A549 treated with Mapracorat at 1 μM for 4 hours (cell line): ENCODE measurements around the gene SLC29A1. TPM values are rescaled to one million over a fixed set of nuclear protein-coding genes. Genes with fewer than 3 reads are reported as not detected.

Experiments used
- total RNA-seq: library from RNA; stranded (reverse); fragments of 200-300 nt; extraction: Qiagen RNA extraction; gene quantifications from 5 replicates; pipeline ENCODE4 v1.2.3, GENCODE V29; 2022

SLC29A1 gene
- total RNA-seq, result 42.3 to 53.9 TPM (median 51.8 TPM) in 5 replicates

DNA sequence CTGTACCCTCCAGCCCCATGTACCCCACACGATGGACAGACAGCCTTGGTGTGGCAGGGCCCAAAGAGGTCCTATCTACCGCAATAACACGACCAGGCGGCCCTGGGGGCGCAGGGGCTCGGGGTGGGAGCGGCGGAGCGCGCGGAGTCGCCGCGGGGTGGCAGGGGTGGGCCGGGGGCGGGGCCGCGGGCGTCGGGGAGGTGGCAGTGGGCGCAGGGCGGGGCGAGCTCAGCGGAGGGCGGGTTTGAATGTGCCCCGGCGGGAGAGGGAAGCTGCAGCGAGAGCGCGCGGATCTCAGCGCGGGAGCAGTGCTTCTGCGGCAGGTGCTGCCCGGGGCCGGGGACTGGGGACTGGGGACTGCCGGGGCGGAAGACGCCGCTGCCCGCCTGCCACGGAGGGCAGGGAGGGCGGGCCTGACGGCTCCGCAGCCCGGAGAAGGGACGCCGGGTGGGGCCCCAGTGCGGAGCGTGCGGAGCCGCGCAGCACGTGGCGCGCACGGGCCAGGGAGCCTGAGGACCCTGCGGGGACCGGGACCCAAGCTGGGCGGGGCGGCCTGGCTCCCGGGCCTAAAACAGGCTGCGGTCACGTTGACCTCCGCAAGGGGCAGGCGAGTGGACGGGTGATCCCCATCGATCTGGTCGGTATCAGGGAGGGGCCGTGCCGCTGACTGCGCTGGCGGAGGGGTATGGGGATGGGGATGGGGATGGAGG is at the start of gene SLC29A1:
SLC29A1 (plus strand) TSS at position 277 of the 710 bp plus-strand sequence. CDS start 3,719 bp downstream, outside the sequence.

DNA sequence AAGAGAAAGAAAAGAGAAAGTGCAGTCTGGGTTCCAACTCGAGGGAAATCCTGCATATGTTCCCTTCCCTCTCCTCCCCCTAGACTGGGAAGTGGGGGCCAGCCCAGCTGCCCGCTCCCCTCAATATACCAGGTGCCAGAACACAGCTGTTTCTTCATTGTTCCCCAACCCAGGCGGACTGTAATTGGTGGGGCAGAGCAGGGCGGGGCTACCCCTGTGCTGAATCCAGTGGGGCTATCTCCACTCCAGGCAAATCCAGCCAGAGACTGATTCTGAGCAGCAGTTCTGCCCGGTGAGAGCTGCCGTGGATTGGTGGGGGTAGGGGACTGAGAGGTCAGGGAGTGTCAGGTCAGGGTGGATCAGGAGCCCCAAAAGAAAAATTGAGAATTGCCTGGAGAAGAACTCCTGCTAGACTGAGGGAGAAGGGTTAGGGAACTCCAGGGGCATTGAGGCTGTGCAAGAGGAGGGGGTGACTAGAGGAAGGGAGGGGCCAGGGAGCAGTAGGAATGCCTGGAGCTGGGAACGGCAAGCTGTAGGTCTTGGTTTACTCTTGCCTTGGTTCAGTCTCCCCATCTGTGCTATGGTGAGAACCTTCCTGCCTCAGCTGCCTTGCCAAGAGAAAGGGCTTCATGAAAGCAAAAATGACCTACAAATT is 6.6 kb upstream of the SLC29A1 start, which contains the start of gene MYMX:
MYMX (plus strand) TSS at position 250 of the 655 bp plus-strand sequence. CDS start 546 bp downstream, outside the sequence.

DNA sequence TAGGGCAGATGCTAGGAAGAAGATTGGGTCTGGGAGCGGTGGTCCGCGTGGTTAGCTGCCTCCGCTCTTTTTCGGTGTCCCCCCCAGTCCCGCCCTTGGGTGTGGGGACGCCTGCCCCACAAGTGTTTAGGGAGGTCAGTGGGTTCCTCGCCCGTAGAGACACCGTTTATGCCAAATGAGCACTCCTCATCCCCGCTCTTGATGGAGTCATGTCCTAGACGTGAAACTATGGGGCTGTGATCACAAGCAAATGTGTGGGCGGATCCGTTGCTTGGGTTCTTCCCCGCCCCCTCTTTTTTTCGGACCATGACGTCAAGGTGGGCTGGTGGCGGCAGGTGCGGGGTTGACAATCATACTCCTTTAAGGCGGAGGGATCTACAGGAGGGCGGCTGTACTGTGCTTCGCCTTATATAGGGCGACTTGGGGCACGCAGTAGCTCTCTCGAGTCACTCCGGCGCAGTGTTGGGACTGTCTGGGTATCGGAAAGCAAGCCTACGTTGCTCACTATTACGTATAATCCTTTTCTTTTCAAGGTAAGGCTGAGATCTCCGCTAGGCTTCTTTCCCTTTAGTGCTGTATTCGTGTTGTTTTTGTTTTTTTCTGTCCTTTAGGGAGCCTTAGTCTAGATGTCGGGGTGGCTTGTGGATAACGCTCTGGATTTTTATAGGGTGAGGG is 23.4 kb downstream of the SLC29A1 start, which contains the start of gene HSP90AB1:
HSP90AB1 (plus strand) TSS at position 439 of the 675 bp plus-strand sequence. CDS start 1,529 bp downstream, outside the sequence.

DNA sequence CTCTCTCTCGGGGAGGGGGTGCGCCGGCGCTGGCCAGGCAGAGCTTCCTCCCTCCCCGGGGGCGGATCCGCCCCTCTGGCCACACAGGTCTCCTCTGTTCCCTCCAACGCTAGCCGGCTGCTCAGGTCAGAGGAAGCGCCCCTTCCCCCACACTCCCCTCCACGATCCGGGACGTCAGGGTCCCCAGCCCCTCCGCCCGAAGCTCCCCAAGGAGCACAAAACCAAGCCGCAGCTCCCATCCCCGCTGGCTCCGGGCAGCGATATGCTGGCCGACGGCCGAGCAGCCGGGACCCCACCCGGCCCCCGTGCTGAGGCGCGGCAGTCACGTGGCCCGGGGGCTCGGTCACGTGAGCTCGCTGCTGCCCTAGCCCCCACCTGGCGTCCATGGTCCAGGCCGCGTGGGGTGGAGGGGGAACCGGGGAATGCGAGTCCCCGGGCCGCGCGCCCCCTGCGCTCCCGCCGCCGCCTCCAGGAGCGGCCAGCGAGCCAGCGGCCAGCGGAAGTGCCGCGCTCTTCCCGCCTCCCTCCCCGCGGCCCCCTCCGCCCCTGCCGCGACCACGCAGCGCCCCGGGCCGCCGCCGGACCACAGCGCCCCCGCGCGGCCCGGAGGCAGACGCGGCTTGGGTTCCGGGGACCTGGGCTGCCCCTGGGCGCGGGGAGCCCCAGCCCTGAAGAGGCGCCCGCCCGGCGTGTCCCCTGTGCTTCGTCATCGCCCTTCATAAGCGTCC is 33.8 kb downstream of the SLC29A1 start, which contains the start of gene SLC35B2:
SLC35B2 (minus strand) TSS at position 504 of the 728 bp plus-strand sequence; CDS start at position 386, 118 bp downstream.

DNA sequence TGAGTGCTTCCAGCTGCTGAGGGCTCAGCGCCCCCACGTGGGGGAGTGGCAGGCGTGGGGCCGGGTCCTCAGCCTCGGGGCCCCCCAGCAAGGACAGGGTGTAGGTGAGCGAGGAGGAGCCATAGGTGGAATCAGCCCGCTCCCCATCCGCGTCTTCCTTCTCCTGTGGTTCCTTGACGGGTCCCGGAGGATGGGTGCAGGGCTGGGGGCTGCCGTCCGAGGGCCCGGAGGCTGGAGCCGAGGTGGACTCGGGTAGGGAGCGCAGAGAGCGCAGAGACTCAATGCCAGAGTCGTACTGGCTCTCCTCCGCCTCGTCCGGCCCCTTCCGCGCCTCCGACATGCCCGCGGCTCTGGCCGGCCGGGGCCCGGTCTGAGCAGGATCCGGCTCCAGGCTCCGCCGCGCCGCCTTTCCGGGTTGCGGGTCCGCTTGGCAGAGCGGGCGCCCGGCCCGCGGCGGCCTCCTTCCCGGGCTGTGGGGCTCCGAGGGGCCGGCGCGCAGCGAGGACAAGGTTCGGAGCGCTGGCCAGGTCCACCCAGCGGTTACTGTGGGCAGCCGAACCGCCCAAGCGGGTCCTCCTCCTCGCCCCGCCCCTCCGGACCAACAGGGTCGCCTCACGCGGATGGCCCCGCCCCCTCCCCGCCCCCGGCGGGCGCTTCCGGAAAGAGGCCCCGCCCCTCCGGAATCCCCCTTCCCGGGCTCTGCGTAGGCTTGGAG is 41.8 kb downstream of the SLC29A1 start, which contains the start of gene NFKBIE:
NFKBIE (minus strand) TSS at position 545 of the 715 bp plus-strand sequence; CDS start at position 340, 205 bp downstream.

DNA sequence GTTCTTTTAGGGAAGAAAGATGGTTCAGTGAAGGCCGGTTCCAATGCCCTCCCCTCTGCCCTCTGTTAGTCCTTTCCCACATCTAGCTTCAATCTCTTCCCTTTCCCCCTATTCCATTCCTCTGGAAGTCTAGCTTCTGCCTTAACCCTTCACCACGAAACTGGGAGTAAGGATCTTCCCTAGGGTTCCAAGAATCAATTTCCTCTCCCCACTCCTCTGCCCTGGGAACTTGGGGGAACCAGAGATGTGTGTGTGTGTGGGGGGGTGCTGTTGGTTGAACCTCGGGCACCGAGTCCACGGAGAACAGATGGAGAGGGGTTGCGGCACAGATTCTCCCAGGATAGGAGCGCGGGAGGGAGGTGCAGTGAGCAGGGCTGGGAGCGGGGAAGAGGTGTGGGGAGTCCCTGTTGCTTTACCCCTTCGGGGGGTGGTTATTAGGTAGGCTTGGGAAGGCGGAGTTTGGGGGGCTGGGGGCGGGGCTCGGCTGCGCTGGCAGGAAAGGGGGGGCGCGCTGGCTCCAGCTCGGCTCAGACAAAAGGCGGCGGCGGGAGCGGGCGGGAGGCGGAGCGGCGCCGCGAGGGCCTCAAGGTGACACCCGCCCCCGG is 46.6 kb downstream of the SLC29A1 start, which contains the start of gene TMEM151B:
TMEM151B (plus strand) TSS at position 530 of the 605 bp plus-strand sequence. CDS start 293 bp downstream, outside the sequence.

Other genes with a start within 250 kb of the SLC29A1 start
- gene MRPL14, start 96.1 kb upstream of the SLC29A1 start, total RNA-seq, result 54.3 to 69.1 TPM (median 67.8 TPM) in 5 replicates
- 11.2 to 16.4 TPM (median 15.3 TPM) in 5 replicates for gene TMEM63B, start 96.0 kb upstream of the SLC29A1 start, total RNA-seq
- not detected in 5 replicates for gene CAPN11, start 64.8 kb upstream of the SLC29A1 start, total RNA-seq
- not detected in 5 replicates for gene MYMX, start 6.7 kb upstream of the SLC29A1 start, total RNA-seq
- 1,081 to 1,335 TPM (median 1,155 TPM) in 5 replicates for gene HSP90AB1, start 23.5 kb downstream of the SLC29A1 start, total RNA-seq
- 49.1 to 67.2 TPM (median 64.4 TPM) in 5 replicates for gene SLC35B2, start 33.9 kb downstream of the SLC29A1 start, total RNA-seq
- gene NFKBIE, start 42.0 kb downstream of the SLC29A1 start, total RNA-seq, result 6.7 to 9.2 TPM (median 7.9 TPM) in 5 replicates
- gene TMEM151B, start 46.9 kb downstream of the SLC29A1 start, total RNA-seq, result 0.02 to 0.16 TPM (median 0.09 TPM) in 5 replicates
- 5.0 to 7.6 TPM (median 6.4 TPM) in 5 replicates for gene AARS2, start 89.8 kb downstream of the SLC29A1 start, total RNA-seq
- not detected in 5 replicates for gene SPATS1, start 119.1 kb downstream of the SLC29A1 start, total RNA-seq
- 10.6 to 15.0 TPM (median 12.7 TPM) in 5 replicates for gene CDC5L, start 164.1 kb downstream of the SLC29A1 start, total RNA-seq